NCI-H128 (cell line): ENCODE data around the gene TIGD2.

ENCODE experiments used
- DNase-seq: peaks from one replicate; lab custom pipeline; 2025; ENCODE audit not compliant: unreplicated experiment; lab: John Stamatoyannopoulos, UW

The TIGD2 gene

GRCh38 chr4:89161841-89162240 is 50.5 kb downstream of the TIGD2 start:
- no peak for DNase-seq

GRCh38 chr4:89162496-89162895 is 51.2 kb downstream of the TIGD2 start:
- DNase-seq = no peak

DNA sequence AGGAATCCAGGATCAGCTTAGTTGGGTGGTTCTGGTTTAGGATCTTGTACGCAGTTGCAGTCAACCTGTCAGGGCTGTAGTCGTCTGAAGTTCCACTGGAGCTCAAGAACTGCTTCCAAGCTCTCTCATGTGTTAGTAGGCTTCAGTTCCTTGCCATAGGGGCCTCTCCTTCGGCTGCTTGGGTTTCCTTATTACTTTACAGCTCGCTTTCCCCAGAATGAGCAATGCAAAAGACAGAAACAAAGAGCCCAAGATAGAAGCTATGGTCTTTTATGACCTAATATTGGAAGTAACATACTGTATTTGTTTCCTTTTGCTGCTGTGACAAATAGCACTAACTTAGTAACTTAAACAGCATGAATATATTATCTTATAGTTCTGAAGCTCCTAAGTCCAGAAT is 51.7 kb downstream of the TIGD2 start:
- DNase-seq = no peak

GRCh38 chr4:89164400-89164799 is 53.1 kb downstream of the TIGD2 start:
- DNase-seq = no peak
